ENCODE data around the gene MRPL18.
"Not testable (repeated sequence)": the region's sequence is repeated elsewhere in the genome, so short reads cannot be mapped to it uniquely, and the experiment has no call there.

The MRPL18 gene

GRCh38 chr6:159817951-159818739, 27.9 kb downstream of the MRPL18 start:
- no peak for DNase-seq (ENCODE audit: low read depth in 2 of 2)
- no peak for TF ChIP-seq CTCF (IDR thresholded peaks at IDR 0.05; ENCODE audit: low read depth, low read length)
- no peak overlapping the region for H3K4me3 ChIP-seq (replicated peaks in 1 of 2; ENCODE audit: low read depth in 2 of 2, low read length in 2 of 2)

- no peak for DNase-seq (ENCODE audit: low read depth in 2 of 2)
- TF ChIP-seq CTCF (IDR thresholded peaks at IDR 0.05; ENCODE audit: low read depth, low read length), result no peak
- H3K4me3 ChIP-seq (replicated peaks in 1 of 2; ENCODE audit: low read depth in 2 of 2, low read length in 2 of 2), result no peak overlapping the region
These were observed 28.8 kb downstream of the MRPL18 start for GRCh38 chr6:159819098-159819497.

- DNase-seq (ENCODE audit: low read depth in 2 of 2), result no peak
- no peak overlapping the region for H3K4me3 ChIP-seq (replicated peaks in 1 of 2; ENCODE audit: low read depth in 2 of 2, low read length in 2 of 2)
- no peak for TF ChIP-seq CTCF (IDR thresholded peaks at IDR 0.05; ENCODE audit: low read depth, low read length)
These were observed 29.8 kb downstream of the MRPL18 start for GRCh38 chr6:159819932-159820640.

GRCh38 chr6:159821122-159821521, 30.9 kb downstream of the MRPL18 start:
- no peak for TF ChIP-seq CTCF (IDR thresholded peaks at IDR 0.05; ENCODE audit: low read depth, low read length)
- no peak overlapping the region for H3K4me3 ChIP-seq (replicated peaks in 1 of 2; ENCODE audit: low read depth in 2 of 2, low read length in 2 of 2)
- no peak for DNase-seq (ENCODE audit: low read depth in 2 of 2)

- no peak for TF ChIP-seq CTCF (IDR thresholded peaks at IDR 0.05; ENCODE audit: low read depth, low read length)
- H3K4me3 ChIP-seq (replicated peaks in 1 of 2; ENCODE audit: low read depth in 2 of 2, low read length in 2 of 2), result no peak overlapping the region
- DNase-seq (ENCODE audit: low read depth in 2 of 2), result no peak
These were observed 31.5 kb downstream of the MRPL18 start for GRCh38 chr6:159821726-159822125.

GRCh38 chr6:159823953-159824352, 33.7 kb downstream of the MRPL18 start:
- no peak for TF ChIP-seq CTCF (IDR thresholded peaks at IDR 0.05; ENCODE audit: low read depth, low read length)
- H3K4me3 ChIP-seq (replicated peaks in 1 of 2; ENCODE audit: low read depth in 2 of 2, low read length in 2 of 2), result no peak overlapping the region
- no peak for DNase-seq (ENCODE audit: low read depth in 2 of 2)

DNA sequence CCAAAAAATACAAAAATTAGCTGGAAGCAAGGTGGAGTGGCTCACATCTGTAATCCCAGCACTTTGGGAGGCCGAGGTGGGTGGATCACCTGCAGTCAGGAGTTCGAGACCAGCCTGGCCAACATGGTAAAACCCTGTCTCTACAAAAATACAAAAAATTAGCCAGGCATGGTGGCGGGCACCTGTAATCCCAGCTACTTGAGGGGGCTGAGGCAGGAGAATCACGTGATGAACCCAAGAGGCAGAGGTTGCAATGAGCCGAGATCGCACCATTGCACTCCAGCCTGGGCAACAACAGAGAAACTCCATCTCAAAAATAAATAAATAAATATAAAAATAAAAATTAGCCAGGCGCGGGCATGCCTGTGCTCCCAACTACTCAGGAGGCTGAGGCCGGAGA, 34.4 kb downstream of the MRPL18 start:
- DNase-seq (ENCODE audit: low read depth in 2 of 2); H3K4me3 ChIP-seq (replicated peaks in 1 of 2; ENCODE audit: low read depth in 2 of 2, low read length in 2 of 2): not testable (repeated sequence)

Measured in cardiac fibroblast (primary cell).